ENCODE data around the gene MEG3.

- TF ChIP-seq CTCF (conservative IDR thresholded peaks at IDR 0.05; ENCODE audit: low read length) = no peak
- no peak for TF ChIP-seq EZH2phosphoT487 (IDR thresholded peaks at IDR 0.05; ENCODE audit: borderline replicate concordance)
Measured at GRCh38 chr14:100851946-100852620, 26.2 kb downstream of the MEG3 start.

Data from Loucy (cell line).